ENCODE measurements around the gene PCDHGB7. TPM values are rescaled to one million over a fixed set of nuclear protein-coding genes. Genes with fewer than 3 reads are reported as not detected.
A peak's percentile ranks its signal among the peaks of the same experiment; 100 is the strongest.
"Not testable (repeated sequence)": the region's sequence is repeated elsewhere in the genome, so short reads cannot be mapped to it uniquely, and the experiment has no call there.

Gene PCDHGB7
- total RNA-seq, 4 donors from 2014 or later = 7.1 to 27.6 (median 18.1) TPM

DNA sequence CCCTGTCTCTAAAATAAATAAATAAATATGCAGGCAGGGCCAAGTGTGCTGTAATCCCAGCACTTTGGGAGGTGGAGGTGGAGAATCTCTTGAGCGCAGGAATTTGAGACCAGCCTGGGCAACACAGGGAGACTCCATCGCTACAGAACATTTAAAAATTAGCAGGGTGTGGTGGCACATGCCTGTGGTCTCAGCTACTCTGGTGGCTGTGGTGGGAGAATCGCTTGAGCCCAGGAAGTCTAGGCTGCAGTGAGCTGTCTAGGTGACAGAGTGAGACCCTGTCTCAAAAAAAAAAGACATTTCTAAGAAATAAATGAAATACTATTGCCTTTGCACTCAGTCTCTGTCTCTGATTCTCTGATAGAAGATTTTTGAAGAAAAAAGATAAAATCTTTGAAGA is 5.9 kb upstream of the PCDHGB7 start:
- Histone ChIP-seq H3K36me3 (no peaks in the 10 kb centered on the region), H3K27me3 (no peaks in the 10 kb centered on the region), H3K27ac (no peak overlapping the region), H3K4me3 (no peak overlapping the region), H3K4me1 (no peaks in the 10 kb centered on the region), H3K9me3 (peaks cover 6 to 97% of the 10 kb centered on the region in 2 donors)
- intact Hi-C loops (cut with DNase I; ENCODE audit: low total_unique reads) = no loop called here
- no peak for DNase-seq
- TF ChIP-seq CTCF (IDR thresholded peaks at IDR 0.05) = no peak
- TF ChIP-seq POLR2A (IDR thresholded peaks at IDR 0.05) = no peak

DNA sequence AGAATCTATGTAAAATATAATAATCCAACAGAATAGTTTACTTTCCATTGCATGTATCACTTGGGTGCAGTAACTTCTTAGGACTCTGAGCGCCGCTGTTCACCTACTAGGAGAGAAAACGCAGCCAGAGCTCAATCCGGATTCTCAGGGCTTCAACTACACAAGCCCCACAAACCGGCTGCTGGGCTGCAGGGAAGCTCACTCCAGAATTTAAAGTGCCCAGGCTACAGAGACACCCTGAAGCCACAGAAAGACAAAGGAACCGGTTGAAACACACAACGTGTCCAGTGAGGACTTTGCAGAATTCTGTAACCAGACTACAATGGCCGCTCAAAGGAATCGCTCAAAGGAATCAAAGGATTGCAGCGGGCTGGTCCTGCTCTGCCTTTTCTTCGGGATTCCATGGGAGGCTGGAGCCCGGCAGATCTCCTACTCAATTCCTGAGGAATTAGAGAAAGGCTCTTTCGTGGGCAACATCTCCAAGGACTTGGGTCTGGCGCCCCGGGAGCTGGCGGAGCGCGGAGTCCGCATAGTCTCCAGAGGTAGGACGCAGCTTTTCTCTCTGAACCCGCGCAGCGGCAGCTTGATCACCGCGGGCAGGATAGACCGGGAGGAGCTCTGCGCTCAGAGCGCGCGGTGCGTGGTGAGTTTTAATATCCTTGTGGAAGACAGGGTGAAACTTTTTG is 4.5 kb upstream of the PCDHGB7 start, which contains the start of gene PCDHGA10:
Gene PCDHGA10, plus strand, starts transcription at position 134 of the 686 bp plus-strand sequence. Its CDS starts 189 bp downstream, at position 323.
- no peaks in the 10 kb centered on the region for H3K27me3 ChIP-seq
- TF ChIP-seq POLR2A (IDR thresholded peaks at IDR 0.05) (no peak), CTCF (IDR thresholded peaks at IDR 0.05) (peak in 1 of 4 experiments; percentile 4)
- no peaks in the 10 kb centered on the region for H3K4me1 ChIP-seq
- intact Hi-C loops (cut with DNase I; ENCODE audit: low total_unique reads) = no loop called here
- no peak within 1 kb of the TSS for H3K27ac ChIP-seq
- H3K36me3 ChIP-seq = no peaks in the 10 kb centered on the region
- peaks cover 6 to 97% of the 10 kb centered on the region in 2 donors for H3K9me3 ChIP-seq
- H3K4me3 ChIP-seq = no peak within 1 kb of the TSS
- DNase-seq = no peak

DNA sequence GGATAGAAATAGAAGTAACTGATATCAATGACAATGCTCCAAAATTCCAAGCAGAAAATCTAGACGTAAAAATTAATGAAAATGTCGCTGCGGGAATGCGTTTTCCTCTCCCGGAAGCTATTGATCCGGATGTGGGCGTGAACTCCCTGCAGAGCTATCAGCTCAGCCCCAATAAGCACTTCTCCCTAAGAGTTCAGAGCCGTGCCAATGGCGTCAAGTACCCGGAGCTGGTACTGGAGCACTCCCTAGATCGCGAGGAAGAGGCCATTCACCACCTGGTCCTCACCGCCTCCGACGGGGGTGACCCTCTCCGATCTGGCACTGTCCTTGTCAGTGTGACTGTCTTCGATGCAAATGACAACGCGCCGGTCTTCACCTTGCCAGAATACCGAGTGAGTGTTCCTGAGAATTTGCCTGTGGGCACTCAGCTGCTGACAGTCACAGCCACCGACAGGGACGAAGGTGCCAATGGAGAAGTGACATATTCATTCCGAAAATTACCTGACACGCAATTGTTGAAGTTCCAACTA is 3.9 kb upstream of the PCDHGB7 start:
- DNase-seq = no peak
- H3K27me3 ChIP-seq = no peaks in the 10 kb centered on the region
- no peaks in the 10 kb centered on the region for H3K36me3 ChIP-seq
- intact Hi-C loops (cut with DNase I; ENCODE audit: low total_unique reads) = no loop called here
- peaks cover 6 to 97% of the 10 kb centered on the region in 2 donors for H3K9me3 ChIP-seq
- no peak overlapping the region for H3K27ac ChIP-seq
- H3K4me1 ChIP-seq = no peaks in the 10 kb centered on the region
- TF ChIP-seq CTCF (IDR thresholded peaks at IDR 0.05) (no peak), POLR2A (IDR thresholded peaks at IDR 0.05) (no peak)
- no peak overlapping the region for H3K4me3 ChIP-seq

DNA sequence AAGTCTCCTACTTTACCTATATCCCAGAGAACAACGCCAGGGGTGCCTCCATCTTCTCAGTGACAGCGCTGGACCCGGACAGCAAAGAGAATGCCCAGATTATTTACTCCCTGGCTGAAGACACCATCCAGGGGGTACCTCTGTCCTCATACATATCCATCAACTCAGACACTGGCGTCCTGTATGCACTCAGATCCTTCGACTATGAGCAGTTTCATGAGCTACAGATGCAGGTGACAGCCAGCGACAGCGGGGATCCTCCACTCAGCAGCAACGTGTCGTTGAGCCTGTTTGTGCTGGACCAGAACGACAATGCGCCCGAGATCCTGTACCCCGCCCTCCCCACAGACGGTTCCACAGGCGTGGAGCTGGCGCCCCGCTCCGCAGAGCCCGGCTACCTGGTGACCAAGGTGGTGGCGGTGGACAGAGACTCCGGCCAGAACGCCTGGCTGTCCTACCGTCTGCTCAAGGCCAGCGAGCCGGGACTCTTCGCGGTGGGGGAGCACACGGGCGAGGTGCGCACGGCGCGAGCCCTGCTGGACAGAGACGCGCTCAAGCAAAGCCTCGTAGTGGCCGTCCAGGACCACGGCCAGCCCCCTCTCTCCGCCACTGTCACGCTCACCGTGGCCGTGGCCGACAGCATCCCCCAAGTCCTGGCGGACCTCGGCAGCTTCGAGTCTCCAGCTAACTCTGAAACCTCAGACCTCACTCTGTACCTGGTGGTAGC is 2.8 kb upstream of the PCDHGB7 start:
- H3K27ac ChIP-seq; H3K4me3 ChIP-seq; intact Hi-C loops (cut with DNase I; ENCODE audit: low total_unique reads); H3K36me3 ChIP-seq; H3K4me1 ChIP-seq; DNase-seq; H3K27me3 ChIP-seq: not testable (repeated sequence)
- peaks cover 6 to 97% of the 10 kb centered on the region in 2 donors for H3K9me3 ChIP-seq

DNA sequence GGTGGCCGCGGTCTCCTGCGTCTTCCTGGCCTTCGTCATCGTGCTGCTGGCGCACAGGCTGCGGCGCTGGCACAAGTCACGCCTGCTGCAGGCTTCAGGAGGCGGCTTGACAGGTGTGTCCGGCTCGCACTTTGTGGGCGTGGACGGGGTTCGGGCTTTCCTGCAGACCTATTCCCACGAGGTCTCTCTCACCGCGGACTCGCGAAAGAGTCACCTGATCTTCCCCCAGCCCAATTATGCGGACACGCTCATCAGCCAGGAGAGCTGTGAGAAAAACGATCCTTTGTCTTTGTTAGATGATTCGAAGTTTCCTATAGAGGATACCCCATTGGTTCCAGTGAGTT is 2.2 kb upstream of the PCDHGB7 start:
- H3K27me3 ChIP-seq; intact Hi-C loops (cut with DNase I; ENCODE audit: low total_unique reads); H3K27ac ChIP-seq; H3K4me1 ChIP-seq; H3K4me3 ChIP-seq; DNase-seq; H3K36me3 ChIP-seq: not testable (repeated sequence)
- H3K9me3 ChIP-seq = peaks cover 6 to 97% of the 10 kb centered on the region in 2 donors

Data from uterus (tissue), 4 donors.